Central memory CD4-positive, alpha-beta T cell (primary cell): ENCODE results near the gene KIAA1217.
A peak's percentile ranks its signal among the peaks of the same experiment; 100 is the strongest.
"Not testable (repeated sequence)": the region's sequence is repeated elsewhere in the genome, so short reads cannot be mapped to it uniquely, and the experiment has no call there.

Experiments
- DNase-seq: peaks from one replicate; pipeline ENCODE4 v3.0.0; 2022

Gene KIAA1217

DNA sequence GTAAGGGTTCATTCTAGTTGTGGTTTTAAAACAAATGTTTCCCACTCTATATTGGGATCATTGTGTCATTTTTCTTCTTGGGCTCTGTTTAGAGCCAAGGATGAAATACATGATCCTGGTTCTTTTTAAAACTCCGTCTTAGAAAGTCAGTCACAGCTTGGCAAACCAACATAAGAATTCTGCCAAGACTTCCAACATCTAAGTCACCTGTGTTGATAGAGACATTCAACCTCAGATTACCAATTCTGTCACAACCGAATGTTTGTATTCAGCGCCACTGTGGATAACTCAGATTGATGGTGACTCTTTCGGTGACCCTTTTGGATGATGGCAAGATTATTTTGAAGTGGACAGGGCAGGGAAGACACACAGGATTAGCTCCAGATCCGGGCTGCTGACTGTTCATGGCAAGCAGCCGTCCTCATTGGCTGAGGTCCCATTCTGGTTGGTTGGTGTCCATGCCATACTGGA is 259.4 kb downstream of the KIAA1217 start:
- DNase-seq: no peak

- no peak for DNase-seq
Measured at GRCh38 chr10:24469993-24470392, 261.1 kb downstream of the KIAA1217 start.

- DNase-seq: no peak
Measured at GRCh38 chr10:24475598-24475997, 266.7 kb downstream of the KIAA1217 start.

GRCh38 chr10:24476913-24477701 is 268.2 kb downstream of the KIAA1217 start:
- no peak for DNase-seq

DNA sequence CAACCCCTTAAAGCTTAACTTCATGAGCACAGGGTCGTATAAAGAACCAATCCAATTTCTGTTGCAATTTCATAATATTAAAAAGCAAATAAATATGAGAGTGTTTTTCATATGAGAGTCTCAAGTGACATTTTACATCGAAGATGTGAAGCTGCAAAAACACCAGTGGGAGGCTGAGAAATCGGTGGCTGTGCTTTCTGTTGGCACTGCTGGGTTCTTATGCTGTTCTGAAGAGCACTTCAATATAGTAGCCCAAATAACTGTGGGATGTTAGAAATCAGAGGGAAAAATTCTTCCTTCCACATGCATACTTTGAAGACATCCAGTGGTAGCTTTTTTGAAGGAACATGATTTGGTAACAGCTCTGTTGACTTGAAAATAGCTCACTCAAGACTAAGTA is 269.0 kb downstream of the KIAA1217 start:
- no peak for DNase-seq

DNA sequence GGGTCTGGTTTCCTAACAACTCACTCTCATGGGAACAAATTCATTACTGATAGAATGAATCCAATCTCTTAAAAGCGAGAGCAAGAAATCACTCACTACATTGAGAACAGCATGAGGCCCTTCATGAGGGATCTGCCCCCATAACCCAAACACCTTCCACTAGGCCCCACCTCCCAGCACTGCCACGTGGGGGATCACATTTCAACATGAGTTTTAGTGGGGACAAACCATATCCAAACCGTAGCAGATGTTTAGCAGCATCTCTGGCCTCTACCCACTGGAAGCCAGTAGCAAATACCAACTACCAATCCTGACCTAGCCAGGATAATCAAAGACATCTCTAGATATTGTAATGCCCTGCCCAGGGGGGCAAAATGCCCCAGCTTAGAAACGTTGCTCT is 270.9 kb downstream of the KIAA1217 start:
- DNase-seq: no peak

DNA sequence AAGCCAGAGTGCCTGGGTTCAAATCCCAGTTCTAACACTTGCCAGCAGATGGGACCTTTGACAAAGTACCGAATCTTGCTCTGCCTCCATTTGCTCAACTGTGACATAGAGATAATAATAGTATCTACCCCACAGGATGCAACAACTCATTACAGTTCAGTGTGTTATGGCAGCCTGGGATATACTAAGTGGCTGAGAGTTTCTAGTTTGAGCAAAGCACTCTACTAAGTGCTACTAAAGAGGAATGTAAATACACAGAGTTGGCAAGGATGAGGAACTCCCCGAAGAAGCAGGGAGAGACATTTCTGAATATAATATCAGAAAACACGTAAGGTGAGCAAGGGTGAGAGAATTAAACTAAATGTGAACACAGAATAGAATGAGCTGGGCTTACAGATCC is 271.5 kb downstream of the KIAA1217 start:
- no peak for DNase-seq

- DNase-seq: no peak
Measured at GRCh38 chr10:24481241-24481640, 272.3 kb downstream of the KIAA1217 start.

- not testable (repeated sequence) for DNase-seq
Measured at GRCh38 chr10:24482713-24483112, 273.8 kb downstream of the KIAA1217 start.

DNA sequence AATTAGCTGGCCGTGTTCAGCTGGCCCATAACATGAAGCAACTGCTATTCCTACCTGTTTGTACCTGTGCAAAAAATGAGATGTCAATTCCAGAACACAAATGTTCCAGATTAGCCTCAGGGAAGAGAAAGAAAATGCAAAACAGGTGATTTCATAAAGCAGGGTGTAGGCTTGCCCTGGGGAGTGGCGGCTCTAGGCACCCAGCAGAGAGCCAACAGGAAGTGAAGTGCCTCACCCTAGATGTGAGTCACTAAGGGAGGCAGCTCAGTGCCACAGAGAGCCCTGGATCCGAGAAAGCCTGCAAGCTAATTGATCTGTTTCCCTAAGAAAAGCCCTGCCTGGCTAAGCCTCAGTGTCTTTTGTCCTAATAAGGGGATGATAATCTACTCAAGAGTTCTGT is 274.8 kb downstream of the KIAA1217 start:
- peak; percentile 7 for DNase-seq

DNA sequence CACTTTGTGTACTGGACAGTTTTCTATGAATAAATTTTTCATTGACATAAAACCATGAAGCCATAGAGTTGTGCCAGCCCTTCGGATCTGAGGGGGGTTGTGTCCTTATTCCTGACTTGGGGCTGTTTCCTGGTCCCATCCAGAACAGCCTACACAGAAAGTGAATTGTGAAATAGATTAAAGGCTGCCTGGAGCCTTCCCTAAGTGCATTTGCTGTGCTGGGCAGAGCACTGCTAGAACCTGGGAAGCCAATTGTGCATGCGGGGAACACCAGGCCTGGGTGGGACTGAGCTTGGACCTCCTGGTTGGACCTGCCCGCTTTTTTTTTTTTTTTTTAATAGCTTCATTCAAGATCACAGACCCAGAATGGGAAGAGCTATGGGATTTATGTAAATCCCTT is 275.8 kb downstream of the KIAA1217 start:
- DNase-seq: no peak

DNA sequence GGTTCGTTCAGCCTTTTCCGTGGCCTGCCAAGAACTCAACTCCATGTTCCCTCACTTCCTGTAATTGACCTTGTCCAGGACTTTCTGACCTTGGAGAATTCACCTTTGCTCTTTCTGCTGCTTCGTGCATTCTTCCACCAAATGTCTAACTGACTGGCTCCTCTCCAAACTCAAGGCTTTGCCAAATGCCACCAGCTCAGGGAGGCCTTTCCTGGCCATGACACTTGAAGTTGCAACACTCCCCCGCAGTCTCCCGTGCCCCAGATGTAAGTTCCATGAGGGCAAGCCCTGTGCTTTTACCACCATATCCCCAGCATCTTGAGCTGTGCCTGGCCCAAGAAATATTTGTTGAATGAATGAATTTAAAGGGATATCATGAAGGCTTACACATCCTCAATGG is 276.4 kb downstream of the KIAA1217 start:
- DNase-seq: no peak

GRCh38 chr10:24488631-24489030 is 279.7 kb downstream of the KIAA1217 start:
- DNase-seq: no peak

DNA sequence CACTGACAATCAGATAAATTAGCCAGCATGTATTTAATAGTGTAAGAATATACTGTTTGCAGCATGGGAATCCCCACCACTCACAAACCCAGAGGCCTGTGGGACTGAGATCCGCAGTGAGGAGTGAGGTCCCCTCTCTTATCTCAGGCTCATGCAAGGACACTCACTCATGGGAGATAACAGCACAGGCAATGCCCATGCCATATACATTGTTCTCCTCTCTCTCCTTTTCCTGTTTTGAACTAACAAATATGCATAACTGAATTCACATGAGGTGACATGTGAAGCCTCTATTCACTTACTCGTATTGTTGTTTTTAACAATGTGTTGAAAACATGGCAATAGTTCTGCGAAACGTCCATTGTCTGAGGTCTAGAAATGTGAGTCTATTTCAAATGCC is 284.2 kb downstream of the KIAA1217 start:
- DNase-seq: no peak

DNA sequence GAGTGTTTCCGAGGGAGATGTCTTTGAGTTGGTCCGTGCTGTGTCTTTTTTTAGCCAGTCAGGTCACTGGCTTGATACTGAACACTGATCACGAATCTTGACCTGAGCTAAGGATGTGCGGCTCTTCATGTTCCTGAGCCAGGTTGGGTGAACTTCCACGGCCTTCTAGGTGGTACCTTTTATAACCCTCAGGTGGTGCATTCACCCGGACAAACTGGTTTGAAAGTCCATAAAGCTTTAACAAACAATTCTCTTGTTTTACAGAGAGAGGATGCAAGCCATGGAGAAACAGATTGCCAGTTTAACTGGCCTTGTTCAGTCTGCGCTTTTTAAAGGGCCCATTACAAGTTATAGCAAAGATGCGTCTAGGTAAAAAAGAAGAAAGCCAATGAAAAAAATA is 285.3 kb downstream of the KIAA1217 start:
- DNase-seq: no peak

GRCh38 chr10:24494777-24495176 is 285.8 kb downstream of the KIAA1217 start:
- DNase-seq: no peak

GRCh38 chr10:24495666-24496460 is 286.9 kb downstream of the KIAA1217 start:
- no peak for DNase-seq

- no peak for DNase-seq
Measured at GRCh38 chr10:24496906-24497305, 288.0 kb downstream of the KIAA1217 start.

DNA sequence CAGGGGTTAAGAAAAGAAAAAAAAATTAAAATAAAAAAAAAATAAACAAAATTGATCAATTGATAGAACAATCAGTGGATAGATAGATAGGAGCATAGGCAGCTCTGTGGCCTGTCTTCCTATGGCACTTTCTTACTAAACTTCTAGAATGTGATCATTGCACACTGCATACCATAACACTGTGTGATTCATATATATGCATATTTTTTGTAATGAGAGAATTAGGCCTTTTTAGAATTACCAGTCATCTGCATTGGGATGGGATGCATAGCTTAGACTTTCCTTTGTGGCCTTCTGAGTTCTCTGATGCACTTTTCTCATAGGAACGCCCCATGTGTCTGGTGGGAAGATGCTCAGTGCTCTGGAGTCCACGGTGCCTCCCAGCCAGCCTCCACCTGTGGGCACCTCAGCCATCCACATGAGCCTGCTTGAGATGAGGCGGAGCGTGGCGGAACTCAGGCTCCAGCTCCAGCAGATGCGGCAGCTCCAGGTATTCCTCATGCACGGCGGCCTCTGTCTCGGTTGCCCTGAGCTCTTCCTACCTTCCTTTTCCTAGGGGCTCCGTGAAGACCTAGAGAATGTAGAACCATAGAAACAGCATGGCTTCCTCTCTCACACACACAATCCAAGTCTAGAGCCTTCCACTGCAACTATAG is 292.2 kb downstream of the KIAA1217 start:
- DNase-seq: no peak

GRCh38 chr10:24502006-24502405 is 293.1 kb downstream of the KIAA1217 start:
- DNase-seq: no peak

DNA sequence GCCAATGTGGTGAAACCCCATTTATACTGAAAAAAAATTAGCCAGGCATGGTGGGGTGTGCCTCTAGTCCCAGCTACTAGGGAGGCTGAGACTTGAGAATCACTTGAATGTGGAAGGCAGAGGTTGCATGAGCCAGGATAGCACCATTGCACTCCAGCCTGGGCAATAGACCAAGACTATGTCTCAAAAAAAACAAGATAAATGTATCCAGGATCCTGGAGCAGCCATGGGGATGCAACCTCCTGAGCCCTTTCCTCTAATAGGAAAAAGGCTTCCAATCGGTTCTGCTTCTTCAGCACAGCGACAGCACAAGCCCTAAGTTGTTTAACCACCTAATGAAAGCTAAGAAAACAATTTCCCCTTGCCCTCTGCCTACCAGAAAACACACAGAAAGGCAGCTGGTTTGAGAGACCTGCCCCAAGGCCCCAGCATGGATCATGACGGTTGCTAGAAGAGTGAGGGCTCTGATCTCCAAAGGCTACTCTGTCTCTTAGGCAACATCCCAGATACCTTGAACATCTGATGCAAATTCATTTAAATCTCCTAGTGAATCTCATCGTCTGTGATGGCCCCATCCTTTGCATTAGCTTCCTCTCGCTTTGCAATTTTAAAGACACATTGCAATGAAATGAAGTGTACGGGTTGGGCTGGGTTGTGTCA is 294.0 kb downstream of the KIAA1217 start:
- no peak for DNase-seq

DNA sequence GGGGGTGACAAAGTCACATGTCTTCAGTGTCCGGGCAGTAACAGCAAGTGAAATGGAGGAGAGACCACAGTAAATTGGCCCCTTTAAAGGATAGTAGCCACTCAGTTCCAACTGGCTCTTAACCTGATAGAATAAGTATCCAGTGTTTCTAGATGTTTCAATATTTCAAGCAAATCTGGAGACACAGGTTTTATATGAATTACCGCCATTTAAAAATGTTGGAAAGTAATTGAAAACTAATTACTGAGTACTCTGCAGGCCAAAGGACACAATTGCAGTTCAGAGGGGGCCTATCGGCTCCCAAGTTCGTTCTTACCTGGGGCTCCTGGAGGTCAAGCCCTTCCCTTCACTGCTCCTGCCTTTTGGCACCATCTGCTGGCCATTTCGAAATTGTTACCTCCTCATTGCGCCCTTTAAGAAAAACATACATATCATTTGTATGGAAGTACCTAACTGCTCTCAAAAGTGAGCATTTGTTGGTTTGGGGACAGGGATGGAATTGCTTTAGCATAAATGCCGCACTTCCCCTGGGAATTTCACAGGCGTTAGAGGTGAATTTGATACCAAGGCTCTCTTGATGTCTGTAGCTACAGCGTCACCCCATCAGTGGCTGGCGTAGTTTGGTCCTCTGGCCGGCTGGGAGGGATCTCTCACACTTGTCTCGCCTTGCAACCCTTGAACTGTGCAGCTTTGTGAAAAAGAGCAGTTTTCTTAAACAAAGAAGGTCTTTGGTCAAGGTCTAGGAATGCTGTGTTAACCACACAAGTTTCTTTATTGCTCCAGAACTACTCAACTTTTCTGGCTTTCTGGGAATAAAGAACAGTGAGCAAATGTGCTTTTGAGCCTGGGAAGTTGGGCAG is 294.8 kb downstream of the KIAA1217 start:
- peak; percentile 3 for DNase-seq
